Measurements from ENCODE around the gene GPR183. TPM values are rescaled to one million over a fixed set of nuclear protein-coding genes. Genes with fewer than 3 reads are reported as not detected.
"Not testable (repeated sequence)": the region's sequence is repeated elsewhere in the genome, so short reads cannot be mapped to it uniquely, and the experiment has no call there.

Gene GPR183
- polyA plus RNA-seq, 4 donors, result 2.4 to 5.7 (median 5.5) TPM; not detected in 1

DNA sequence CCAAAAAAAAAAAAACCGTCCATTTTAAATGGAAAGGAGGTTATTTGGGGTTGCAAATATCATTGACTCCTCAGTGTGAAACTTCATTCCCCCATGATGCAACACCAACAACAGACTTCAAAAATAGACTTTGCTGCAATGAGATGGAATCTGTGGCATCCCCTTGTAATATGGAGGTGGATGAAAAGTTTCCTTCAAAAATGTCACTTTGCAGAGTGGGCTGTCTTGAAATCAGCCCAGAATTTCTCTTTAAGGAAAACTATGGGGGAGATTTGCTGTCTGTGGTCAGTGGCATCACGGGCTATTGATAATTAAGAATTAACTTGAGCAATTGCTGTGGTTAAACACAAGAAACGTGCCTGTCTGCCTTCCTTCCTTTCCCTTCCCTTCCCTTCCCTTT is 50.5 kb downstream of the GPR183 start:
- Histone ChIP-seq H3K4me1 (ENCODE audit: control insufficient read depth in 3 of 3, insufficient read depth in 2 of 3, low read depth in 1 of 3, low read length in 2 of 3) (peaks cover 0 to 6% (median 0%) of the 10 kb centered on the region in 3 donors), H3K27ac (ENCODE audit: low read depth in 1 of 3, low read length in 2 of 3) (no peak overlapping the region), H3K4me3 (ENCODE audit: low read depth in 1 of 3, low read length in 3 of 3) (no peak overlapping the region), H3K27me3 (ENCODE audit: control insufficient read depth in 3 of 3, insufficient read depth in 3 of 3, low read length in 3 of 3) (no peaks in the 10 kb centered on the region), H3K36me3 (ENCODE audit: control insufficient read depth in 3 of 3, insufficient read depth in 2 of 3, low read depth in 1 of 3, low read length in 3 of 3) (peaks cover 2 to 12% (median 11%) of the 10 kb centered on the region in 3 donors), H3K9me3 (ENCODE audit: control insufficient read depth in 2 of 2, insufficient read depth in 1 of 2, low read depth in 1 of 2, low read length in 1 of 2) (no peaks in the 10 kb centered on the region)
- WGBS, 3 donors, result 63 to 85% (median 68%) methylated on average over 3 of the region's 3 CpGs
- DNase-seq (no peak), FAIRE-seq (no peak)

DNA sequence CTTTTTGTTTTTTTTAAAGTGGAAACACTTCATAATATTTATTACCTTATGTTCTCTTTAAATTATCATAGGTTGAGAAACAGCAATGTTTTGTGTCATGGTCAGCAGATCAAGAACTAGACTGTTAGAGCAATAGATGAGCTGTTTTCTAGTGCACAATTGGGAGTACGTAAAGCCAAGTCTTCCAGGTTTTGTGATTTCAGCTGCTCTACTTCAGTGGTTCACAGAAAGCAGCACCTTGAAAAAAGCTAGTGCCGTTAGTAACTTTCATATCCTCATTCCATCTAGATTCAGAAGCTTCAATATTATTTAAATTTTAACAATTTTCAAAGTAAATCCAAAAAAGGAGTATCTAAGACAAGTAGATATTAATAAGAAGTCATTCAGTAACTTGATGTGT is 50.9 kb downstream of the GPR183 start:
- H3K27me3 ChIP-seq (ENCODE audit: control insufficient read depth in 3 of 3, insufficient read depth in 3 of 3, low read length in 3 of 3), result no peaks in the 10 kb centered on the region
- peaks cover 0 to 6% (median 0%) of the 10 kb centered on the region in 3 donors for H3K4me1 ChIP-seq (ENCODE audit: control insufficient read depth in 3 of 3, insufficient read depth in 2 of 3, low read depth in 1 of 3, low read length in 2 of 3)
- FAIRE-seq, result no peak
- no peak overlapping the region for H3K27ac ChIP-seq (ENCODE audit: low read depth in 1 of 3, low read length in 2 of 3)
- WGBS, 3 donors, result 79 to 91% (median 81%) methylated on average over 2 of the region's 2 CpGs
- no peaks in the 10 kb centered on the region for H3K9me3 ChIP-seq (ENCODE audit: control insufficient read depth in 2 of 2, insufficient read depth in 1 of 2, low read depth in 1 of 2, low read length in 1 of 2)
- H3K36me3 ChIP-seq (ENCODE audit: control insufficient read depth in 3 of 3, insufficient read depth in 2 of 3, low read depth in 1 of 3, low read length in 3 of 3), result peaks cover 0 to 12% (median 11%) of the 10 kb centered on the region in 3 donors
- H3K4me3 ChIP-seq (ENCODE audit: low read depth in 1 of 3, low read length in 3 of 3), result no peak overlapping the region
- DNase-seq, result no peak

DNA sequence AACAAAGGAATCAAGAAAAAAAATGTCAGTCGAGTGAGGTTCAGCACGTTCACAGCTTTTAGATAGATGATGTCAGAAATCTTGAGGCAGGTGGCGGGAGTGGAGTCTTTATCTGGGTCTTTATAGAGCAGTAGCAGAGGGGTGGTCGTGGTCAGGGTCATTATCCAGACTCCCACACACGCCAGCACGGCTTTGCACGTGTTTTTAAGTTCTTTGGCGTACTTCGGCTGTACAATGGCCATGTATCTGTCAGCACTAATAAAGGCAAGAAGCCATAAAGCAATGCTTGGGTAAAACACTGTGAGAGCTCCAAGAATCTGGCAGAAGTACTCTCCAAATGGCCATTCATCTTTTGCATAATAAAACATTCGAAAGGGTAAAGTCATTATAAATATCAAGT is 51.9 kb downstream of the GPR183 start:
- Histone ChIP-seq H3K4me3 (ENCODE audit: low read depth in 1 of 3, low read length in 3 of 3) (no peak overlapping the region), H3K27me3 (ENCODE audit: control insufficient read depth in 3 of 3, insufficient read depth in 3 of 3, low read length in 3 of 3) (no peaks in the 10 kb centered on the region), H3K36me3 (ENCODE audit: control insufficient read depth in 3 of 3, insufficient read depth in 2 of 3, low read depth in 1 of 3, low read length in 3 of 3) (peaks cover 0 to 13% (median 11%) of the 10 kb centered on the region in 3 donors), H3K4me1 (ENCODE audit: control insufficient read depth in 3 of 3, insufficient read depth in 2 of 3, low read depth in 1 of 3, low read length in 2 of 3) (peaks cover 0 to 3% (median 0%) of the 10 kb centered on the region in 3 donors), H3K9me3 (ENCODE audit: control insufficient read depth in 2 of 2, insufficient read depth in 1 of 2, low read depth in 1 of 2, low read length in 1 of 2) (no peaks in the 10 kb centered on the region), H3K27ac (ENCODE audit: low read depth in 1 of 3, low read length in 2 of 3) (no peak overlapping the region)
- DNase-seq (no peak), FAIRE-seq (no peak)
- 80 to 88% (median 82%) methylated on average over 10 of the region's 10 CpGs for WGBS, 3 donors

DNA sequence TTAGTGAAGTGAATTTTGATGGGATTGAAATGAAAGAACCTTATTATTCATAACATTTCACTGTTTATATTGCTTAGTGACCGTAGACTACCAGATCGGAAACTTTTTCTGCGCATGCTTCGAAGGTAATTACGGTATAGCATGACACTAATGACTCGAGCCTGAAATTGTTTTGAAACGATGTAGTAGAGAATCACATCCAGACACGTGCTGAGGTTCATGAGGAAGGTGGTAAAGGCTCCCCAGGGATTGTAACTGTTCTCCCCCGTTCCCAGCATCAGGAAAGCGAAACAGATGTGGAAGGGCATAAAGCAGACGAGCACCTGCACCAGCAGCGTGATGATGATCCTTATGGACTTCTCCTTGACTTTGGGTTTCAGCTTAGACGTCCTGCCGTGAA is 52.4 kb downstream of the GPR183 start:
- no peak for DNase-seq
- Histone ChIP-seq H3K9me3 (ENCODE audit: control insufficient read depth in 2 of 2, insufficient read depth in 1 of 2, low read depth in 1 of 2, low read length in 1 of 2) (no peaks in the 10 kb centered on the region), H3K4me1 (ENCODE audit: control insufficient read depth in 3 of 3, insufficient read depth in 2 of 3, low read depth in 1 of 3, low read length in 2 of 3) (peaks cover 0 to under 1% (median 0%) of the 10 kb centered on the region in 3 donors), H3K36me3 (ENCODE audit: control insufficient read depth in 3 of 3, insufficient read depth in 2 of 3, low read depth in 1 of 3, low read length in 3 of 3) (peaks cover 0 to 11% (median 10%) of the 10 kb centered on the region in 3 donors), H3K4me3 (ENCODE audit: low read depth in 1 of 3, low read length in 3 of 3) (no peak overlapping the region), H3K27me3 (ENCODE audit: control insufficient read depth in 3 of 3, insufficient read depth in 3 of 3, low read length in 3 of 3) (no peaks in the 10 kb centered on the region), H3K27ac (ENCODE audit: low read depth in 1 of 3, low read length in 2 of 3) (no peak overlapping the region)
- 85 to 90% (median 90%) methylated on average over 14 of the region's 14 CpGs for WGBS, 3 donors
- no peak for FAIRE-seq

DNA sequence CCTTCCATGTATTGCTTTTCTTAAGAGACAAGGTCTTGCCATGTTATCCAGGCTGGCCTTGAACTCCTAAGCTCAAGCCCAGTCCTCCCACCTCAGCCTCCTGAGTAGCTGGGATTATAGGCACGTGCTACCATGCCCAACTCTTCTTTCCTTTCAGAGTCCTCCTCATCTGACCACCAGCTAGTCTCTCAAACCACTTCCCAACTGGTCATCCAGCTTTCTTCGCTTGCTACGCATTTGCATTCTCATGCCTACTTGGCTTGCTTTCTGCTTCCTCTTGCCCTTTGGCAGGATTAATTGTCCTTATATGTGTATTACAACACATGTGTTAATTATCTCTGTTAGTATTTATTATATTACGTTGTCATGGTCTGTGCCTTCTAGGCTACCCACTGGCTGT is 55.3 kb downstream of the GPR183 start:
- Histone ChIP-seq H3K36me3 (ENCODE audit: control insufficient read depth in 3 of 3, insufficient read depth in 2 of 3, low read depth in 1 of 3, low read length in 3 of 3) (peaks cover 0 to 15% (median 14%) of the 10 kb centered on the region in 3 donors), H3K9me3 (ENCODE audit: control insufficient read depth in 2 of 2, insufficient read depth in 1 of 2, low read depth in 1 of 2, low read length in 1 of 2) (peaks cover 0 to 3% of the 10 kb centered on the region in 2 donors), H3K27ac (ENCODE audit: low read depth in 1 of 3, low read length in 2 of 3) (no peak overlapping the region), H3K4me1 (ENCODE audit: control insufficient read depth in 3 of 3, insufficient read depth in 2 of 3, low read depth in 1 of 3, low read length in 2 of 3) (no peaks in the 10 kb centered on the region), H3K27me3 (ENCODE audit: control insufficient read depth in 3 of 3, insufficient read depth in 3 of 3, low read length in 3 of 3) (no peaks in the 10 kb centered on the region), H3K4me3 (ENCODE audit: low read depth in 1 of 3, low read length in 3 of 3) (no peak overlapping the region)
- FAIRE-seq (no peak), DNase-seq (no peak)
- 76 to 89% (median 80%) methylated on average over 4 of the region's 4 CpGs for WGBS, 3 donors

DNA sequence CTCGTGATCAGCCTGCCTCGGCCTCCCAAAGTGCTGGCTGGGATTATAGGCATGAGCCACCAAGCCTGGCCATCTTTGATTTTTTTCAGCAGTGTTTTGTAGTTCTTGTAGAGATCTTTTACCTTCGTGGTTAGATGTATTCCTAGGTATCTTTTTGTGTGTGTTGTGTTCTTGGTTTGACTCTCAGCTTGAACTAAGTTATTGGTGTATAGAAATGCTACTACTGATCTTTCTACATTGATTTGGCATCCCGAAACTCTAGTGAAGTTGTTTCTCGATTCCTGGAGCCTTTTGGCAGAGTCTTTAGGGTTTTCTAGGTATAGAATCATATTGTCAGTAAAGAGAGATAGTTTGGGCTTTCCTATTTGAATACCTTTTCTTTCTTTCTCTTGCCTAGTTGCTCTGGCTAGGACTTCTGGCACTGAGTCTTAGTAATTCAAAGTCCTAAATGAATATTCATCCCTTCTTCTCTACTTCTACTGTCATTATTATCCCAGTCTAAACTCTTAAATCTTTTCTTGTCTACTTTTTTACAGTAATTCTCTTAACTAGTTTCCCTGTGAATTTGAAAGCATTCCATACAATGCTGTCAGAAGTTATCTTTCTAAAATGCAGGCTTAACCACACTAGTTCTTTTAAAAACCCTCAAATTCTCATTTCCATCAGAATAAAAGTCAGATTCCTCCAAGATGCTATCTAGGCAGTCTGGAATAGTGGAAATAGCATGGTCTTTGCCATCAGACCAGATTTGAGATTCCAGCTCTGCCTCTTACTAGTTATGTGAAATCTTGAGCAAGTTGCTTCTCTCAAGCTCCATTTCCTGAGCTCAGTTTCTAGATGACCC is 56.0 kb downstream of the GPR183 start:
- H3K36me3 ChIP-seq (ENCODE audit: control insufficient read depth in 3 of 3, insufficient read depth in 2 of 3, low read depth in 1 of 3, low read length in 3 of 3), result peaks cover 0 to 16% (median 14%) of the 10 kb centered on the region in 3 donors
- DNase-seq, result no peak
- no peaks in the 10 kb centered on the region for H3K27me3 ChIP-seq (ENCODE audit: control insufficient read depth in 3 of 3, insufficient read depth in 3 of 3, low read length in 3 of 3)
- no peak overlapping the region for H3K4me3 ChIP-seq (ENCODE audit: low read depth in 1 of 3, low read length in 3 of 3)
- H3K9me3 ChIP-seq (ENCODE audit: control insufficient read depth in 2 of 2, insufficient read depth in 1 of 2, low read depth in 1 of 2, low read length in 1 of 2), result peaks cover 0 to 3% of the 10 kb centered on the region in 2 donors
- 82 to 90% (median 89%) methylated on average over 5 of the region's 5 CpGs for WGBS, 3 donors
- no peak for FAIRE-seq
- no peaks in the 10 kb centered on the region for H3K4me1 ChIP-seq (ENCODE audit: control insufficient read depth in 3 of 3, insufficient read depth in 2 of 3, low read depth in 1 of 3, low read length in 2 of 3)
- no peak overlapping the region for H3K27ac ChIP-seq (ENCODE audit: low read depth in 1 of 3, low read length in 2 of 3)

DNA sequence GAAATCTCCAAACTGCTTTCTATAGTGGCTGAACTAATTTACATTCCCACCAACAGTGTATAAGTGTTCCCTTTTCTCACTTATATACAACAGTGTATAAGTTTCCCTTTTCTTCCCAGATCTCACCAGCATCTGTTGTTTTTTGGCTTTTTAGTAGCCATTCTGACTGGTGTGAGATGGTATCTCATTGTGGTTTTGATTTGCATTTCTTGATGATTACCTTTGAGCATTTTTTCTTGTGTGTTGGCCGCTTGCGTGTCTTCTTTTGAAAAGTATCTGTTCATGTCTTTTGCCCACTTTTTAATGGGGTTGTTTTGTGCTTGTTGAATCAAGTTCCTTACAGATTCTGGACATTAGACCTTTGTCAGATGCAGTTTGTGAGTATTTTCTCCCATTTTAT is 57.6 kb downstream of the GPR183 start:
- not testable (repeated sequence) for H3K4me3 ChIP-seq (ENCODE audit: low read depth in 1 of 3, low read length in 3 of 3); H3K27ac ChIP-seq (ENCODE audit: low read depth in 1 of 3, low read length in 2 of 3); H3K27me3 ChIP-seq (ENCODE audit: control insufficient read depth in 3 of 3, insufficient read depth in 3 of 3, low read length in 3 of 3); H3K4me1 ChIP-seq (ENCODE audit: control insufficient read depth in 3 of 3, insufficient read depth in 2 of 3, low read depth in 1 of 3, low read length in 2 of 3); FAIRE-seq; DNase-seq; H3K9me3 ChIP-seq (ENCODE audit: control insufficient read depth in 2 of 2, insufficient read depth in 1 of 2, low read depth in 1 of 2, low read length in 1 of 2)
- H3K36me3 ChIP-seq (ENCODE audit: control insufficient read depth in 3 of 3, insufficient read depth in 2 of 3, low read depth in 1 of 3, low read length in 3 of 3), result peaks cover 0 to 12% (median 8%) of the 10 kb centered on the region in 3 donors
- 94 to 95% (median 95%) methylated on average over 2 of the region's 2 CpGs for WGBS, 3 donors

DNA sequence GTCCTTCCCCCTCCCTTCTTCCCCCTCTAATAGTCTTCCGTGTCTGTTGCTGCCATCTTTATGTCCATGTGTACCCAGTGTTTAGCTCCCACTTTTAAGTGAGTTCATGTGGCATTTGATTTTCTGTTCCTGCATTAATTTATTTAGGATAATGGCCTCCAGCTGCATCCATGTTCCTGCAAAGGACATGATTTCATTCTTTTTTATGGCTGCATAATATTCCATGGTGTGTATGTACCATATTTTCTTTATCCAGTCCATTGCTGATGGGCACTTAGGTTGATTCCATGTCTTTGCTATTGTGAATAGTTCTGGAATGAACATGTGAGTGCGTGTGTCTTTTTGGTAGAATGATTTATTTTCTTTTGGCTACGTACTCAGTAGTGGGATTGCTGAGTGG is 58.0 kb downstream of the GPR183 start:
- H3K27ac ChIP-seq (ENCODE audit: low read depth in 1 of 3, low read length in 2 of 3); FAIRE-seq; H3K4me1 ChIP-seq (ENCODE audit: control insufficient read depth in 3 of 3, insufficient read depth in 2 of 3, low read depth in 1 of 3, low read length in 2 of 3); H3K9me3 ChIP-seq (ENCODE audit: control insufficient read depth in 2 of 2, insufficient read depth in 1 of 2, low read depth in 1 of 2, low read length in 1 of 2); H3K27me3 ChIP-seq (ENCODE audit: control insufficient read depth in 3 of 3, insufficient read depth in 3 of 3, low read length in 3 of 3); H3K4me3 ChIP-seq (ENCODE audit: low read depth in 1 of 3, low read length in 3 of 3); DNase-seq: not testable (repeated sequence)
- H3K36me3 ChIP-seq (ENCODE audit: control insufficient read depth in 3 of 3, insufficient read depth in 2 of 3, low read depth in 1 of 3, low read length in 3 of 3), result peaks cover 0 to 12% (median 8%) of the 10 kb centered on the region in 3 donors
- WGBS, 3 donors, result 95 to 98% (median 97%) methylated on average over 3 of the region's 3 CpGs
